Prostate gland (tissue), 2 donors: ENCODE measurements around the gene NUDT8. TPM values are rescaled to one million over a fixed set of nuclear protein-coding genes. Genes with fewer than 3 reads are reported as not detected.
A peak's percentile ranks its signal among the peaks of the same experiment; 100 is the strongest.

Experiments
- DNase-seq: peaks from one replicate; pipeline ENCODE4 v3.0.0-alpha.2; 2019; ENCODE audit warnings: low spot score
- H3K27ac ChIP-seq, 2 donors: fragments of 200-600 bp; sonication (generic); 2 replicates each; pipeline ENCODE4 v1.5.1; 2017 to 2019
- H3K27me3 ChIP-seq: fragments of 200-600 bp; sonication (generic); replicated peaks from 2 replicates; pipeline ENCODE4 v1.5.1; 2019; ENCODE audit not compliant: insufficient read depth
- H3K36me3 ChIP-seq, 2 donors: fragments of 200-600 bp; sonication (generic); 1 replicate in 1 of 2; 2 replicates in 1 of 2; pipeline versions ENCODE4 v1.5.1 to v1.8.1; 2017 to 2019
- H3K4me1 ChIP-seq: fragments of 200-600 bp; sonication (generic); replicated peaks from 2 replicates; pipeline ENCODE4 v1.5.1; 2019
- H3K4me3 ChIP-seq, 2 donors: fragments of 200-600 bp; sonication (generic); 2 replicates each; pipeline ENCODE4 v1.5.1; 2017 to 2019
- H3K9me3 ChIP-seq: fragments of 200-600 bp; sonication (generic); 2 replicates; pipeline ENCODE4 v1.5.1; 2017
- CTCF ChIP-seq, 4 experiments: fragments of 200-600 bp in 2 of 4; fragments of 450-650 bp in 2 of 4; sonication (generic) in 2 of 4; IDR thresholded peaks; 1 replicate in 3 of 4; 2 replicates in 1 of 4; pipeline ENCODE4 v1.5.1; 2016 to 2019; ENCODE audit warnings: antibody characterized with exemption in 4 of 4, mild to moderate bottlenecking in 2 of 4, moderate library complexity in 2 of 4
- POLR2A ChIP-seq: fragments of 450-650 bp; IDR thresholded peaks from one replicate; pipeline ENCODE4 v1.6.1; 2016; ENCODE audit warnings: antibody characterized with exemption, mild to moderate bottlenecking
- POLR2AphosphoS5 ChIP-seq: sonication (generic); formaldehyde crosslinking; IDR thresholded peaks from one replicate; pipeline ENCODE4 v1.6.1; 2017; ENCODE audit warnings: antibody characterized with exemption
- WGBS: methylation state at CpG from one replicate; pipeline ENCODE4 v1.1.5; 2018; 5-methylcytosine and 5-hydroxymethylcytosine counted together
- intact Hi-C: fragments of 100-400 bp; cut with DNase I; formaldehyde crosslinking; loops from one replicate; pipeline ENCODE4 v1.14.2; 2022
- small RNA-seq, 2 donors: library from RNA; depleted of rRNA; stranded (forward); fragments of <200 nt; gene quantifications; one replicate each; pipeline ENCODE3, GENCODE V24; 2016
- total RNA-seq, 2 donors: library from RNA; depleted of rRNA; stranded (reverse); fragments of >200 nt; gene quantifications; one replicate each; pipeline ENCODE4 v1.1.0, GENCODE V29; 2016

The NUDT8 gene
- total RNA-seq, 2 donors from 2014 or later = 7.2 to 29.2 TPM

- intact Hi-C loops = loop anchor here (2.0 kb wide), 1 partner anchor 23 kb away; the partner anchor contains the start of gene NDUFV1
- H3K4me1 ChIP-seq = peaks cover 4% of the 10 kb centered on the region
Observed at GRCh38 chr11:67583247-67584204, 46.2 kb downstream of the NUDT8 start, which contains the start of gene GSTP1. TSS of gene GSTP1 (plus strand) at chr11:67583812. CDS start at chr11:67583844, 32 bp downstream.

GRCh38 chr11:67582011-67582410 lies 47.7 kb downstream of the NUDT8 start:
- Histone ChIP-seq H3K27me3 (no peaks in the 10 kb centered on the region), H3K9me3 (no peaks in the 10 kb centered on the region), H3K4me3 (no peak overlapping the region), H3K4me1 (peaks cover 4% of the 10 kb centered on the region), H3K36me3 (no peaks in the 10 kb centered on the region), H3K27ac (peak overlapping the region; percentile 96 to 99)
- 45% methylated on average over 4 of the region's 4 CpGs for WGBS
- TF ChIP-seq POLR2AphosphoS5 (no peak), CTCF (IDR thresholded peaks at IDR 0.05) (no peak), POLR2A (no peak)
- DNase-seq = no peak
- intact Hi-C loops = loop anchor here (2.0 kb wide), 1 partner anchor 25 kb away; the partner anchor contains the start of gene NDUFV1

More at GRCh38 chr11:67583247-67584204, 46.2 kb downstream of the NUDT8 start, which contains the start of gene GSTP1:
- peak; percentile 45 to 88 (median 72) for TF ChIP-seq CTCF (IDR thresholded peaks at IDR 0.05)
- peak; percentile 81 for TF ChIP-seq POLR2AphosphoS5
- TF ChIP-seq POLR2A = peak; percentile 96
- peak; percentile 84 for DNase-seq
- no peaks in the 10 kb centered on the region for H3K27me3 ChIP-seq
- no peaks in the 10 kb centered on the region for H3K9me3 ChIP-seq
- no peaks in the 10 kb centered on the region for H3K36me3 ChIP-seq
- H3K27ac ChIP-seq = peak within 1 kb of the TSS; percentile 96 to 99
- 1% methylated on average over 63 of the region's 81 CpGs for WGBS
- H3K4me3 ChIP-seq = peak within 1 kb of the TSS; percentile 66 to 76

GRCh38 chr11:67581469-67581868 lies 48.3 kb downstream of the NUDT8 start:
- no peak overlapping the region for H3K4me3 ChIP-seq
- no peaks in the 10 kb centered on the region for H3K27me3 ChIP-seq
- intact Hi-C loops = no loop called here
- WGBS = 24% methylated on average over 11 of the region's 11 CpGs
- no peaks in the 10 kb centered on the region for H3K36me3 ChIP-seq
- TF ChIP-seq POLR2A (no peak), POLR2AphosphoS5 (no peak)
- H3K9me3 ChIP-seq = no peaks in the 10 kb centered on the region
- peaks cover 4% of the 10 kb centered on the region for H3K4me1 ChIP-seq
- H3K27ac ChIP-seq = peak overlapping the region in 1 of 2 donors; percentile 96
- peak; percentile 32 for DNase-seq

- Histone ChIP-seq H3K27ac (no peak overlapping the region), H3K4me3 (no peak overlapping the region), H3K4me1 (peaks cover 4% of the 10 kb centered on the region), H3K27me3 (no peaks in the 10 kb centered on the region), H3K36me3 (no peaks in the 10 kb centered on the region), H3K9me3 (no peaks in the 10 kb centered on the region)
- no peak for DNase-seq
- intact Hi-C loops = no loop called here
- TF ChIP-seq POLR2AphosphoS5 = no peak
- no peak for TF ChIP-seq POLR2A
- TF ChIP-seq CTCF (IDR thresholded peaks at IDR 0.05) = no peak
- WGBS = 83% methylated on average over 6 of the region's 6 CpGs
Observed at GRCh38 chr11:67577951-67578350, 51.8 kb downstream of the NUDT8 start.

Small RNAs within 50 kb of the gene (small RNA-seq; reads per million reads assigned to genes)
- 0 reads per million in 2 donors for gene AP003385.3

Other genes with a start within 250 kb of the NUDT8 start
- 10 to 100 TPM; 30.2 to 49.4 TPM for gene RAD9A, start 238.0 kb downstream of the NUDT8 start, total RNA-seq
- gene PPP1CA, start 228.1 kb downstream of the NUDT8 start, total RNA-seq = 100 to 1,000 TPM; 168 to 215 TPM
- gene TBC1D10C, start 225.9 kb downstream of the NUDT8 start, total RNA-seq = 1 to 10 TPM; 3.7 to 6.5 TPM
- gene CARNS1, start 214.3 kb downstream of the NUDT8 start, total RNA-seq = 1 to 10 TPM in 1 of 2 donors, under 1 TPM in 1; 0.91 to 1.0 TPM
- gene RPS6KB2, start 201.4 kb downstream of the NUDT8 start, total RNA-seq = 10 to 100 TPM; 54.5 to 72.9 TPM
- 1 to 10 TPM; 2.9 to 5.9 TPM for gene PTPRCAP, start 192.3 kb downstream of the NUDT8 start, total RNA-seq
- gene CORO1B, start 186.5 kb downstream of the NUDT8 start, total RNA-seq = 100 to 1,000 TPM; 106 to 184 TPM
- not detected for gene GPR152, start 177.2 kb downstream of the NUDT8 start, total RNA-seq
- gene CABP4, start 174.6 kb downstream of the NUDT8 start, total RNA-seq = 1 to 10 TPM; 4.3 to 6.1 TPM
- gene TMEM134, start 160.7 kb downstream of the NUDT8 start, total RNA-seq = 100 to 1,000 TPM; 106 to 402 TPM
- 10 to 100 TPM; 63.7 to 93.7 TPM for gene AIP, start 146.9 kb downstream of the NUDT8 start, total RNA-seq
- gene PITPNM1, start 124.6 kb downstream of the NUDT8 start, total RNA-seq = 10 to 100 TPM; 19.3 to 26.9 TPM
- gene CDK2AP2, start 121.8 kb downstream of the NUDT8 start, total RNA-seq = 10 to 100 TPM; 57.1 to 91.9 TPM
- not detected for gene CABP2, start 106.5 kb downstream of the NUDT8 start, total RNA-seq
- 100 to 1,000 TPM; 540 to 577 TPM for gene GSTP1, start 46.1 kb downstream of the NUDT8 start, total RNA-seq
- gene NDUFV1, start 23.0 kb downstream of the NUDT8 start, total RNA-seq = 100 to 1,000 TPM; 190 to 260 TPM
- not detected for gene TBX10, start 9.8 kb upstream of the NUDT8 start, total RNA-seq
- 1 to 10 TPM in 1 of 2 donors, not detected in 1; 1.7 TPM for gene ACY3, start 20.8 kb upstream of the NUDT8 start, total RNA-seq
- 1 to 10 TPM; 1.8 to 4.4 TPM for gene ALDH3B2, start 44.7 kb upstream of the NUDT8 start, total RNA-seq